Activated naive CD4-positive, alpha-beta T cell treated with Interleukin-2 at 50 U/mL for 16 hours (primary cell): ENCODE data around the gene CEP250.
"Not testable (repeated sequence)": the region's sequence is repeated elsewhere in the genome, so short reads cannot be mapped to it uniquely, and the experiment has no call there.

ENCODE experiments used
- DNase-seq: peaks from one replicate; pipeline ENCODE4 v3.0.0-alpha.2; 2020

The CEP250 gene, protein sequence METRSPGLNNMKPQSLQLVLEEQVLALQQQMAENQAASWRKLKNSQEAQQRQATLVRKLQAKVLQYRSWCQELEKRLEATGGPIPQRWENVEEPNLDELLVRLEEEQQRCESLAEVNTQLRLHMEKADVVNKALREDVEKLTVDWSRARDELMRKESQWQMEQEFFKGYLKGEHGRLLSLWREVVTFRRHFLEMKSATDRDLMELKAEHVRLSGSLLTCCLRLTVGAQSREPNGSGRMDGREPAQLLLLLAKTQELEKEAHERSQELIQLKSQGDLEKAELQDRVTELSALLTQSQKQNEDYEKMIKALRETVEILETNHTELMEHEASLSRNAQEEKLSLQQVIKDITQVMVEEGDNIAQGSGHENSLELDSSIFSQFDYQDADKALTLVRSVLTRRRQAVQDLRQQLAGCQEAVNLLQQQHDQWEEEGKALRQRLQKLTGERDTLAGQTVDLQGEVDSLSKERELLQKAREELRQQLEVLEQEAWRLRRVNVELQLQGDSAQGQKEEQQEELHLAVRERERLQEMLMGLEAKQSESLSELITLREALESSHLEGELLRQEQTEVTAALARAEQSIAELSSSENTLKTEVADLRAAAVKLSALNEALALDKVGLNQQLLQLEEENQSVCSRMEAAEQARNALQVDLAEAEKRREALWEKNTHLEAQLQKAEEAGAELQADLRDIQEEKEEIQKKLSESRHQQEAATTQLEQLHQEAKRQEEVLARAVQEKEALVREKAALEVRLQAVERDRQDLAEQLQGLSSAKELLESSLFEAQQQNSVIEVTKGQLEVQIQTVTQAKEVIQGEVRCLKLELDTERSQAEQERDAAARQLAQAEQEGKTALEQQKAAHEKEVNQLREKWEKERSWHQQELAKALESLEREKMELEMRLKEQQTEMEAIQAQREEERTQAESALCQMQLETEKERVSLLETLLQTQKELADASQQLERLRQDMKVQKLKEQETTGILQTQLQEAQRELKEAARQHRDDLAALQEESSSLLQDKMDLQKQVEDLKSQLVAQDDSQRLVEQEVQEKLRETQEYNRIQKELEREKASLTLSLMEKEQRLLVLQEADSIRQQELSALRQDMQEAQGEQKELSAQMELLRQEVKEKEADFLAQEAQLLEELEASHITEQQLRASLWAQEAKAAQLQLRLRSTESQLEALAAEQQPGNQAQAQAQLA (N-terminal part only)

DNA sequence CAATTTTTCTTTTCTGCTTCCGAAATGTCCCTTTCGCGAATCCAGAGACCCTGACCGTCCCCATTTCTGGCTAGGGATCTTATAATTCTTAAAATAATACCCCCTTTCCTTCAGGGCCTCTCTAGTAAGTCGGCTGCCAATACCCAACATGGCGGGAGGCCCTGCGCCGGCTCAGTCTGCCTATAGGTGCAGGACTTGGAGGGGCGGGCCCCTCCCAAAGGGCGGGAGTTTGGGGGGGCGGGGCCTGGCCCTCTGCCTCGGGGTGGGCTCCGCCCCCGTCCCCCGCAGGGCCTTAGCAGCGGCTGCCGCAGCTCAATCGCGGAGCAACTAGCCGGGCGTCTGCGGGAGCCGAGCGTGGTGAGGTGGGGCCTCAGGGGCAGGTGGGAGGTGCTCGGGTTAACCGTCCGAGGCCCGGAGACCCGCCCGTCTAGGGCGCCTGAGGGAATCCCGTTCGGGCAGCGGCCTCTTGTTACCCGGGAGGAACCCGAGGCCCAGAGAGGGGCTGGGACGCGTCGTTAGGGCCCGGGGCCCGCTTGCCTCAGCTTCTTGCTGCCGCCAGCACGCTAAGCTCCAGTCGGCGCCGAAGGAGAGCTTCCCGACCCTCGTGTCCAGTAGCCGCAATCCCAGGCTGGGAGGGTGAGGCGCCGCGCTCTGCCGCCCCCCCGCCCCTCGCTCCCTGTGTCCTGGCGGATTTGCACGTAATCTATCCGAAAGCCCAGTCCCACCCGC is at the start of gene CEP250:
Gene CEP250, plus strand, starts transcription at position 718 of the 729 bp plus-strand sequence. CDS start 6,770 bp downstream, outside the sequence.
- DNase-seq = peak; percentile 94

DNA sequence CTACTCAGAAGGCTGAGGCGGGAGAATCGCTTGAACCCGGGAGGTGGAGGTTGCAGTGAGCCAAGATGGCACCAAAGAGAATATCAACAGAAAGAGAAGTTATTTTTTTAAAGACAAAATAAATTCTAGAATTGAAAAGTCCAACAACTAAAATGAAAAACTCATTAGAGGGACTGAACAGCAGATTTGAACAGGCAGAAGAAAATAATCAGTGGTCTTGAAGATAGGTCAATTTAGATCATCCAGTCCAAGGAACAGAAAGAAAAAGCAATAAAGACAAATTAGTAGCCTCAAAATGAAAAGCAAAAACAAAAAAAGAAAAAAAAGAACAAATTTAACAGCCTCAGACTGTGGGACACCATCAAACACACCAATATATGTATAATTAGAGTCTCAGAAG is 49.6 kb upstream of the CEP250 start:
- no peak for DNase-seq

- no peak for DNase-seq
Observed at GRCh38 chr20:35408270-35408669, 47.1 kb upstream of the CEP250 start.

GRCh38 chr20:35409542-35409941 is 45.9 kb upstream of the CEP250 start:
- no peak for DNase-seq

- DNase-seq = no peak
Observed at GRCh38 chr20:35410613-35411012, 44.8 kb upstream of the CEP250 start.

- no peak for DNase-seq
Observed at GRCh38 chr20:35421322-35421721, 34.1 kb upstream of the CEP250 start.

- DNase-seq = no peak
Observed at GRCh38 chr20:35431621-35432429, 23.6 kb upstream of the CEP250 start.

GRCh38 chr20:35432430-35432735 is 23.0 kb upstream of the CEP250 start:
- DNase-seq = no peak

DNA sequence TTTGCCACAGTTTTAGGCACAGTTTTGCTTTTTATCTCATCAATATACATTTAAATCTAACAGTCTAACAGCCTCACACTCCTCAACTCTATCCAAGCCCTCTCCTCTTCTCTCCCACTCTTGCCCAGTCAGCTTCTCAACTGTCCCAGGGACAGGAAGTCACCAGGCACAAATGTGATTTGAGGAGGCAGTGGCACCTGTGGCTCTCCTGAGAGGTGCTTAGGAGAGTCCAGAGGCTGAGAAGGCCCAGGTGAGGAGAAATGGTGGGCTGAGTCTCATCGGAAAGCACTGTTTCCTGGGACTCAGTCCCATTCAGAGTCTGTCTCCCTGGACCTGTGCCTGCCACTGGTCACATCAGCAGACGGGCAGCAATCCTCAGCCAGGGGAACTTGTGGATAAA is 22.1 kb upstream of the CEP250 start:
- no peak for DNase-seq

DNA sequence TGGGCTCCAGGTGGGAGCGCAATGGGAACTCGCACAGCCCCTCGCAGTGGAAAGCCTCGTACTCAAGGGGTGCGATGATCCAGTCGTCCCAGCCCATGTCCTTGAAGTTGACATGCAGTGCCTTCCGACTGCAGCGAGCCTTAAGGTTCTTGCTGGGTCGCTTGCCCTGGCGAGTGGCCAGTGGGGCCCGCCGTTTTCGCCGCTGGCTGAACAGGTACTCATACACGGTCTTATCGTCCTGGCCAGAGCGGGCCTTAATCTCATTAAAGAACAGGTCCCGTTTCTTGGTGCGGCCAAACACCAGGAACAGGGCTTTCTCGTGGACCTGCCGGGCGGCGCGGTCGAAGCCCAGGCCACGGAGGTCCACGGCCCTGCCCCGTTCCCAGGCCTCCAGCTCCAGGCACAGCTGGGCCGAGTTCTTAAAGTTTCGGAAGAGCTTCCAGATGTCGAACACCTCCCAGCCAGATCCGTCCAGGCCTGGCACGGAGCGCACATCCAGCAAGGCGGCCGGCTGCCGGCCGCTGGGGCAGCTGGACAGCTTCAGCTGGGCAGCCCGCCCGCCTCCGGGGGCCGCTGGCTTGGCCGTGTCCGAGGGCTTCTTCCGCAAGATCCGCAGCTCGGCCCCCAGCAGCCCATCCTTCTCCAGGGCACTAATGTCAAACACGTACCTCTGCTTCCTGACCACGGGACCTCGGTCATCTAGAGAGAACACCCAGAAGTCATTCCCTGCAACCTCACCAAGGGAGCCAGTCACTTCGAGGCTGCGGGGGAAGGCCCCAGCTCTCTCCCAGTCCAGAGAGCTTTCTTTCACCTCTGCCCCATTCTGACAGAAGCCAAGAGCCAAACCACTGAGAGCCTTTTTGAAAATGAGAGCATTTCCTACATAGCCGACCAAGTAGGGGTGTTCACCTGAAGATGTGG is 21.1 kb upstream of the CEP250 start:
- no peak for DNase-seq

- no peak for DNase-seq
Observed at GRCh38 chr20:35436177-35436573, 19.2 kb upstream of the CEP250 start.

DNA sequence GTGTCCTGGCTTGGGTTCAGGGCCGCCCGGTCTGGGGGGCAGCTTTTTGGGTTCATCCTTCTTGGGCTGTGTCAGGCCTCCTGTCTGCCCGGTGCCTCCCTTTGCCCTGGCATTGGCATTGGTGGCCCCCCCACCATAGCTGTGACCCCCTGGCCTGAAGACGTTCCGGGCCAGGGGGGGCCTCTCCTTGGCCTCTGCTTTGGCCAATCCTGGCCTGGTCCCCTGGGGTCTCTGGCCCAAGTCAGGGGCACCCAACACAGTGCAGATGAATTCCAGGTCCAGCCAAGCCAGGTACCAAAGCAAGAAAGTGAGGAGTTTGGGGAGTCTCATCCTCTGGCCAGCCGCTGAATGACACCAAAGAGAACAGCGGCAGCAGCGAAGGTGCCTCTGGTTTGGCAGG is 17.8 kb upstream of the CEP250 start:
- DNase-seq = no peak

- DNase-seq = no peak
Observed at GRCh38 chr20:35443003-35443402, 12.4 kb upstream of the CEP250 start.

- no peak for DNase-seq
Observed at GRCh38 chr20:35444226-35444625, 11.2 kb upstream of the CEP250 start.

DNA sequence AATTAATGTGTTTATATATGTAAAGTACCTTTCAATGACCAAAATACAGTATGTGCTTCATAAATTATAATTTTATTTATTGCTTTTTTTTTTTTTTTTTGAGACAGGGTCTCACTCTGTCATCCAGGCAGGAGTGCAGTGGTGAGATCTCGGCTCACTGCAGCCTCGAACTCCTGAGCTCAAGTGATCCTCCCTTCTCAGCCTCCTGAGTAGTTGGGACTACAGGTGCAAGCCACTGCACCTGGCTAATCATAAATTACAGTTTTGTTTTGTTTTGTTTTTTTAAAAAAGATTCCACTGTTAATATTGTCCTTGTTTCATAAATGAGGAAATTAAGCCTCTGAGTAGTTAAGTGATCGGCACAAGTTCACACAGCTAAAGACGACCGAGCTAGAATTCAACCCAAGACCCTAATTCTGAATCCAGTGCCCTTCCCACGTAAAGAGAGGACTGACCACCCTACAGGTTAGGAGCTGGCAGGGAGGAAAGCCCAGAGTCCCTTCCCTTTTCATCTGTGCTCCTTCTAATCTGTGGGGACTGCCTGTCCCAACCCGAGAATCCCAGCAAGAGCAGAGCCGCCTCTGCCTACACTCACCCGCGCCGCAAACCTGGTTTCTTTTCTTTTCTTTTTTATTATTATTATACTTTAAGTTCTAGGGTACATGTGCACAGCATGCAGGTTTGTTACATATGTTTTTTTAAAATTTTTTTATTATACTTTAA is 8.9 kb upstream of the CEP250 start:
- DNase-seq = no peak

DNA sequence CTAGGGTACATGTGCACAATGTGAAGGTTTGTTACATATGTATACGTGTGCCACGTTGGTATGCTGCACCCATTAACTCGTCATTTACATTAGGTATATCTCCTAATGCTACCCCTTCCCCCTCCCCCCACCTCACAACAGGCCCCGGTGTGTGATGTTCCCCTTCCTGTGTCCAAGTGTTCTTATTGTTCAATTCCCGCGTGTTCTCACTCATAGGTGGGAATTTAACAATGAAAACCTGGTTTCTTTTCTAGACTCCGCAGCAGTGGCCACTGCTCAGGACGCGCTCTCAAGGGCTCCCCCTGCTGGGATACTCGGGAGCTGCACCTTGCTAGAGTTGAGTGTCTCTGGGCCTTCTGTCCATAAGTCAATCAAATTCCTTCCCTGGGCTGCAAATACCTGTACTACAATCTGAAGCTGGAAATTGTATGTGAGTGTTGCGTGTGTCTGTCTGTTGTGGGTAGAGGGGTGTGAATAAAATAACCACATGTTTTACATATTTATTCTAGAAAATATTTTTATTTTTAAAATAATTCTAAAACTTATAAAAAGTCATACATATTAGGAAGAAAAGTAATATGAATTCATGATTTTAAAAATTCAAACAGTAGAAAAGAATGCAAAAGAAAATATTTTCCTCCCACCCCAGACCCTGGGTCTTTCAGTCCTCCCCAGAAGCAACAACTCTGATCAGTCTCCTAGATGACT is 8.2 kb upstream of the CEP250 start:
- peak; percentile 93 for DNase-seq

DNA sequence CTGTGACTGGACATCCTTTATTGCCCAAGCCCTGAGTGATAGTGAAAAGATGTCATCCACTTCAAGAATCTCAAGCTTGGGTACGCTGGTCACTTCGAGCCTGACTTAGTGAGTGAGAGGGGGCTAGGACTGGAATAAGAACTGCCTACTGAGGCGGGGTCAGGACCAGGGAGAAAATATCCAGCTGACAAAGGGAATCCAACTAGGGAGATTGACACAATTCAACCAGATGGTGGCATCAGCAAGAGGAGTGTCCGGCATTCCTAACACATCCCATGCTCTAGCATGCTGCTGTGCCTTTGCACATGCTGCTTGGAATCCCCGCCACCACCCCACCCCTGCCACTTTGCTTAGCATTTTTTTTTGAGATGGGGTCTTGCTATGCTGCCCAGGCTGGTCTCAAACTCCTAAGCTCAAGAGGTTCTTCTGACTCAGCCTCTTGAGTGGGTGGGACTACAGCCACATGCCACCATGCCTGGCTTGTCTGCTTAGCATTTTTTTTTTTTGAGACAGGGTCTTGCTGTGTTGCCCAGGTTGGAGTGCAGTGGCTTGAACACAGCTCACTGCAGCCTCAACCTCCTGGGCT is 6.5 kb upstream of the CEP250 start:
- no peak for DNase-seq

DNA sequence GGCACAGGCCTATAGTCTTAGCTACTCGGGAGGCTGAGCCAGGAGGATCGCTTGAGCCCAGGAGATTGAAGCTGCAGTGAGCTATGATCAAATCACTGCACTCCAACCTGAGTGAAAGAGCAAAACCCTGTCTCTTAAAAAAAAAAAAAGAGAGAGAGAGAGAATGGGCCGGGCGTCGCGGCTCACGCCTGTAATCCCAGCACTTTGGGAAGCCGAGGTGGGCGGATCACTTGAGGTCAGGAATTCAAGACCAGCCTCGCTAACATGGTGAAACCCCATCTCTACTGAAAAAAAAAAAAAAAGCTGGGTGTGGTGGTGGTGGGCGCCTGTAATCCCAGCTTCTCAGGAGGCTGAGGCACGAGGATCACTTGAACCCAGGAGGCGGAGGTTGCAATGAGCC is 5.5 kb upstream of the CEP250 start:
- DNase-seq = not testable (repeated sequence)

GRCh38 chr20:35451295-35451694 is 4.1 kb upstream of the CEP250 start:
- no peak for DNase-seq
